ENCODE results near the gene PPP1R14D. TPM values are rescaled to one million over a fixed set of nuclear protein-coding genes. Genes with fewer than 3 reads are reported as not detected.

The PPP1R14D gene
- total RNA-seq, 4 donors from 2014 or later, result not detected

- no peaks in the 10 kb centered on the region for H3K27me3 ChIP-seq
- H3K4me3 ChIP-seq, result no peak overlapping the region
- H3K9me3 ChIP-seq, result no peaks in the 10 kb centered on the region
- H3K27ac ChIP-seq, result no peak overlapping the region
- WGBS, 2 donors (ENCODE audit: low coverage in 1 of 2), result 100% methylated on average over 1 to 2 of the region's 6 CpGs
- peaks cover 0 to 99% of the 10 kb centered on the region in 2 donors for H3K36me3 ChIP-seq
- no peak for ATAC-seq
- H3K4me1 ChIP-seq, result peaks cover 0 to 18% (median 0%) of the 10 kb centered on the region in 3 donors
- TF ChIP-seq EP300 (IDR thresholded peaks at IDR 0.05) (no peak), POLR2A (IDR thresholded peaks at IDR 0.05) (no peak), POLR2AphosphoS5 (IDR thresholded peaks at IDR 0.05) (no peak), CTCF (IDR thresholded peaks at IDR 0.05) (no peak)
Measured at GRCh38 chr15:40773902-40774301, 54.6 kb downstream of the PPP1R14D start.

- Histone ChIP-seq H3K4me1 (peaks cover 0 to 22% (median 0%) of the 10 kb centered on the region in 3 donors), H3K4me3 (no peak overlapping the region), H3K27ac (no peak overlapping the region), H3K27me3 (no peaks in the 10 kb centered on the region), H3K36me3 (peaks cover 0 to 98% of the 10 kb centered on the region in 2 donors), H3K9me3 (no peaks in the 10 kb centered on the region)
- 50% methylated on average over 1 of the region's 8 CpGs; no CpG with 5 or more reads in 1 of the 2 donors for WGBS, 2 donors (ENCODE audit: low coverage in 1 of 2)
- no peak for ATAC-seq
- TF ChIP-seq CTCF (IDR thresholded peaks at IDR 0.05) (no peak), POLR2AphosphoS5 (IDR thresholded peaks at IDR 0.05) (no peak), EP300 (IDR thresholded peaks at IDR 0.05) (no peak), POLR2A (IDR thresholded peaks at IDR 0.05) (no peak)
Measured at GRCh38 chr15:40773496-40773895, 55.0 kb downstream of the PPP1R14D start.

- H3K27ac ChIP-seq, result no peak overlapping the region
- H3K4me3 ChIP-seq, result no peak overlapping the region
- H3K9me3 ChIP-seq, result no peaks in the 10 kb centered on the region
- peaks cover 0 to 98% of the 10 kb centered on the region in 2 donors for H3K36me3 ChIP-seq
- ATAC-seq, result no peak
- peaks cover 0 to 23% (median 0%) of the 10 kb centered on the region in 3 donors for H3K4me1 ChIP-seq
- no peaks in the 10 kb centered on the region for H3K27me3 ChIP-seq
- no peak for TF ChIP-seq POLR2AphosphoS5 (IDR thresholded peaks at IDR 0.05)
- TF ChIP-seq CTCF (IDR thresholded peaks at IDR 0.05), result no peak
- no peak for TF ChIP-seq EP300 (IDR thresholded peaks at IDR 0.05)
- TF ChIP-seq POLR2A (IDR thresholded peaks at IDR 0.05), result no peak
- whole genome bisulfite sequencing, 2 donors (ENCODE audit: low coverage in 1 of 2), result 82 to 100% methylated on average over 2 to 4 of the region's 13 CpGs
Measured at GRCh38 chr15:40772014-40772413, 56.5 kb downstream of the PPP1R14D start.

DNA sequence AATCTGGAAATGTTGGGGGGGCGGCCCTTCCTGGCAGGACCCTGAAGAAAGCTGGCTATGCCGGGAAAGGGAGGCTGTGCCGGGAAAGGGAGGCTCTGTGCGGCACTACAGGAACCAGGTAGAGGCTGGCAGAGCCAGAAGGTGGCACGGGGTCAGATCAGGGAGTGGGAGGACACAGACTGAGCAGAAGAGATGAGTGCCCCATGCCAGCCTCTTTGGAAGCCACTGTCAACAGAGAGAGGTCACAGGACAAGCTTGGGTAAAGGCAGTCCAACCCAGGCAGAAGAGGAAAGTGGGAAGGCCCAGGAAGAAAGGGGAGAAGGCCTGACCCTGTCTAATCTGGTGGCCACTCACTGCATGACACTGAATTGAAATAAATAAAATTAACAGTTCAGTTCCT is 57.3 kb downstream of the PPP1R14D start:
- Histone ChIP-seq H3K4me3 (no peak overlapping the region), H3K9me3 (no peaks in the 10 kb centered on the region), H3K4me1 (peaks cover 0 to 24% (median 0%) of the 10 kb centered on the region in 3 donors), H3K27ac (no peak overlapping the region), H3K36me3 (peaks cover 0 to 93% of the 10 kb centered on the region in 2 donors), H3K27me3 (no peaks in the 10 kb centered on the region)
- TF ChIP-seq CTCF (IDR thresholded peaks at IDR 0.05), result no peak
- TF ChIP-seq POLR2A (IDR thresholded peaks at IDR 0.05), result no peak
- no peak for TF ChIP-seq POLR2AphosphoS5 (IDR thresholded peaks at IDR 0.05)
- ATAC-seq, result no peak
- 94 to 100% methylated on average over 2 to 3 of the region's 5 CpGs for WGBS, 2 donors (ENCODE audit: low coverage in 1 of 2)

DNA sequence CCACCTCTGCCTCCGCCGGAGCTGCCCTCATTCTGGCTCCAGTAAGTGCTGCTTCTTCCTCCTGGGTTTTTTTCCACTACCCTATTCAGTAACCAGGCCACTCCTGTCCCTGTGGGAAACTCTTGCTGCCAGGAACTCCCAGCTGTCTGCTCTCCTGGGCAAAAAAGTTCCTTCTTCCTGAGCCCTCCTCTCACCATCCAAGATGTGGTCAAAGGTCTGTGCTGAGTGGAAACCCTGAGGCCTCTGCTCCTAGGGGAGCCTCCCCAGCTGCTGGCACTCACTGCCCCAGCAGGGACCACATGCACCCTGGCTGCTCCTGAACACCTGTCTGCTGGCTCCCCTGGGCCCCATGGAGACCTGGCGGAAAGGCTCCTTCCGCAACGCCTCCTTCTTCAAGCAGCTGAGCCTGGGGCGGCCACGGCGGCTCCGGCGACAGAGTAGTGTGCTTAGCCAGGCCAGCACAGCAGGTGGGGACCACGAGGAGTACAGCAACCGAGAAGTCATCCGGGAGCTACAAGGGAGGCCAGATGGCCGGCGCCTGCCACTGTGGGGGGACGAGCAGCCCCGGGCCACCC is 58.3 kb downstream of the PPP1R14D start:
- 80% methylated on average over 2 of the region's 17 CpGs; no CpG with 5 or more reads in 1 of the 2 donors for WGBS, 2 donors (ENCODE audit: low coverage in 1 of 2)
- Histone ChIP-seq H3K27ac (peak overlapping the region in 3 of 4 donors; percentile 42 to 66 (median 51)), H3K36me3 (peaks cover 0 to 83% of the 10 kb centered on the region in 2 donors), H3K4me1 (peaks cover 0 to 34% (median 4%) of the 10 kb centered on the region in 3 donors), H3K27me3 (no peaks in the 10 kb centered on the region), H3K4me3 (no peak overlapping the region), H3K9me3 (no peaks in the 10 kb centered on the region)
- no peak for TF ChIP-seq POLR2A (IDR thresholded peaks at IDR 0.05)
- TF ChIP-seq CTCF (IDR thresholded peaks at IDR 0.05), result no peak
- no peak for TF ChIP-seq EP300 (IDR thresholded peaks at IDR 0.05)
- no peak for TF ChIP-seq POLR2AphosphoS5 (IDR thresholded peaks at IDR 0.05)
- ATAC-seq, result no peak

Data from gastroesophageal sphincter (tissue), 4 donors.